GM19351 (cell line): ENCODE results near the gene C10orf62.
"Not testable (repeated sequence)": the region's sequence is repeated elsewhere in the genome, so short reads cannot be mapped to it uniquely, and the experiment has no call there.

Source experiments
- ATAC-seq: cut with Tn5 transposase; IDR thresholded peaks from one replicate; pipeline ENCODE4 v1.9.1; 2021; ENCODE audit warnings: mild to moderate bottlenecking, moderate library complexity; ENCODE audit not compliant: unreplicated experiment

C10orf62 gene

DNA sequence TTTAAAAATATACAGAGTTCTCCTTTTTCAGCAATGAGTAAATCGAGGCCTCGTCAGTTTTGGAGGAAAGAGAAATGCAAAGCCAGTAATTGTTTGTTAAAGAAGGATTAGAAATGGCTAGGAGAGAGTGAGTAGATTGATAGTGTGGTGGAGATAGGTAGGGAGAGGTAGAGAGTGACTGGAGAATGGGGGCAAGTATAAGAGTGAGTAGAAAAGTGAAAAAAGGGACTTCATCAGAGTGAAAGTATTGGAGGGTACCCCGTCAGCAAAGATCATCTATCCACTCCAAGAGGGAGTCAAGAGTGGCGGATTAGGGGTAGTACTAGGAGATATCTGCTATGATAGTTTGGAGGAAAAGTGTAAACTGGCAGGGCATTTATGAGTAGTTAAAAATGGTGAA lies 26.2 kb upstream of the C10orf62 start:
- ATAC-seq, result no peak

DNA sequence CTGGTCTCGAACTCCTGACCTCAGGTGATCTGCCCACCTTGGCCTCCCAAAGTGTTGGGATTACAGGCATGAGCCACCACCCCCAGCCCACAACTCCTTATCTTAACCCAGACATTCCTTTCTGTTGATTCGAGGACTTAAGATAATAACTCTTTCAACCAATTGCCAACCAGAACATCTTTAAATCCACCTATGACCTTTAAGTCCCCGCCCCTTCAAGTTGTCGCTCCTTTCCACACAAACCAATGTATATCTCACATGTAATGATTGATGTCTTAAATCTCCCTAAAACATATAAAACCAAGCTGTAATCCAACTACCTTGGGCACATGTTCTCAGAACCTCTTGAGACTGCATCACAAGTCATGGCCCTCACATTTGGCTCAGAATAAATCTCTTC lies 24.7 kb upstream of the C10orf62 start:
- ATAC-seq, result no peak

DNA sequence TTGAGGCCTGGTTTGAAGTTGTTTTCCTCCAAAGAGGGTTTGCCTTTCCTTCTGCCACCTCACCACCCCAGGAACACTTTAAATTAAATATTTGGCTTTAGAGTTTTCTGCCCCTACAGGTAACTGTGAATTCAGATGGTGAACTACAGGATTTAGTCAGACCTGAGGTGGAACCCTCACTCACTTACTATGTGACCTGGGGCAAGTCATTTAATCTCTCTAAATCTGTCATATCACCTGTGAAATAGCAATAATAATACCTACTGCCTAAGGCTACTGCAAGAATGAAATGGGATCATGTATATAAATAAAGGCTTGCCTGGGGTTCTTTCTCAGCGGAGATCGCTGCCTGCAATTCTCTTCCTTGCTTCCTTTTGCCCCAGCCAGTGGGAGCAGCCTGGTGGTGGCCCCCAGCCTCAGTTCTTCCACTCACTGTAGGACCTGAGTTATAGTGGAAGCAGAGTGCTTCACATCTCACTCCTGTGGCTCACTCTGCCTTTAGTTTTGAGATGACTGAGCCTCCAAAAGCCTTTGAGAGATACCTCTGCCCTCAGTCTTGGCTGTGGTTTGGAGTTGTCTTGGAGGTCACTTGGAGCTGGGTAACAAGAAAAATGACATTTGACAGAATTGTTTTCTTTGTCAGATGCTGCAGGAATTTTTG lies 23.1 kb upstream of the C10orf62 start:
- no peak for ATAC-seq

DNA sequence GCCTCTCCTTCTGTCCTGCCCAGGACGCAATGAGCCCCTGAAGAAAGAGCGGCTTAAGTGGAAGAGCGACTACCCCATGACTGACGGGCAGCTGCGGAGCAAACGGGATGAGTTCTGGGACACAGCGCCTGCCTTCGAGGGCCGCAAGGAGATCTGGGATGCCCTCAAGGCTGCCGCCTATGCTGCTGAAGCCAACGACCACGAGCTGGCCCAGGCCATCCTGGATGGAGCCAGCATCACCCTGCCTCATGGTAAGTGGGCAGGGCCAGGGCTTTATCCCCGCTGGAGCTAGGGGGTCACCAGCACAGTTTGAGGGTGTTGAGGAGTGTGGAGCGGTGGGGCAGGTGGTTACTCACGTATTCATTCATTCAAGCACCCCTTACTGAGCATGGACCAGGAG lies 21.6 kb upstream of the C10orf62 start:
- ATAC-seq, result no peak

DNA sequence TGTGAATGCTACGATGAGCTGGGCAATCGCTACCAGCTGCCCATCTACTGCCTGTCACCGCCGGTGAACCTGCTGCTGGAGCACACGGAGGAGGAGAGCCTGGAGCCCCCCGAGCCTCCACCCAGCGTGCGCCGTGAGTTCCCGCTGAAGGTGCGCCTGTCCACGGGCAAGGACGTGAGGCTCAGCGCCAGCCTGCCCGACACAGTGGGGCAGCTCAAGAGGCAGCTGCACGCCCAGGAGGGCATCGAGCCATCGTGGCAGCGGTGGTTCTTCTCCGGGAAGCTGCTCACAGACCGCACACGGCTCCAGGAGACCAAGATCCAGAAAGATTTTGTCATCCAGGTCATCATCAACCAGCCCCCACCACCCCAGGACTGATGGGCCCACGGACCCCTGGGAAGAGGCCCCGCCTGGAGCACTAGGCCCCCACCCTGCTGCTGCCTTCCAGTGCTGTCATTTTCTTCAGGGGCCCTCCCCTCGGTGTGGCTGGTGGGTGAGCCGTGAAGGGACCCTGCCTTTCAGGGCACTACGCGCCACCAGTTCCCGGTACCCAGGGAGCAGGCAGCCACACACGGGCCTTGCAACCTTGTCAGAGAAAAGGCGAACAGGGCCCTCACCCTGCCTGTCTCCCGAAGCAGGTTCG lies 19.3 kb upstream of the C10orf62 start:
- no peak for ATAC-seq

DNA sequence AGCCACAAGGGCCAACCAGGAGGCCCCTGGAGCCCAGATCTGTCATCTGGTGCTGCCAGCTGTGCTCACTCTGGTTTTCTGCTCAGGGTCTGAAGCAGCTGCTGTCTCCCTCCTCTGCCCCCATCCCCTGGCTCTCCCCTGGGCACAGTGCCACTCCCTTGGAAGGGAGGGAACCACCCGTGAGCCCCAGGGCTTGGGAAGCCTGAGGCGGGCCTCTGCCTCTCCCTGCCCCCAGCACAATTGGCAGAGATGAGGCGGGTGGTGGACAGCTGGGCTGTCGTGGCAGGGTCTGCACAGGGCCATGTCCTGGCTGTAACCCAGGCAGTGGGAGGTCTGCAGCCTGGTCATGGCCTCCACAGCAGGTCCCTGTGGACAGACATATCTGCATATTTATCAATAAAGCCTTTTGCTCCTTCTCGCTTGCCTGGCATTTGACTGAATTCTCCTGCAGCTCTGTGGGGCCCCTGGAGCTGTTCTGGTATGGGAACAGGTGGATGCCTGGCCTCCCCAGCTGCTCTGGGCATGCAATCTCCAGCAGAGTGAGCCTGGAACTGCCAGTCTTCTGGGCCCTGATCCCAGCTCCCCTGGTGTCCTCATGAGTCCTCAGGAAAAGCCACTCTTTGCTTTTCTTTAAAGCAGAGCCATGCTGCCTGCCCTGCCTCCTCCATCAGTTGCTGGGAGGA lies 18.6 kb upstream of the C10orf62 start:
- no peak for ATAC-seq

DNA sequence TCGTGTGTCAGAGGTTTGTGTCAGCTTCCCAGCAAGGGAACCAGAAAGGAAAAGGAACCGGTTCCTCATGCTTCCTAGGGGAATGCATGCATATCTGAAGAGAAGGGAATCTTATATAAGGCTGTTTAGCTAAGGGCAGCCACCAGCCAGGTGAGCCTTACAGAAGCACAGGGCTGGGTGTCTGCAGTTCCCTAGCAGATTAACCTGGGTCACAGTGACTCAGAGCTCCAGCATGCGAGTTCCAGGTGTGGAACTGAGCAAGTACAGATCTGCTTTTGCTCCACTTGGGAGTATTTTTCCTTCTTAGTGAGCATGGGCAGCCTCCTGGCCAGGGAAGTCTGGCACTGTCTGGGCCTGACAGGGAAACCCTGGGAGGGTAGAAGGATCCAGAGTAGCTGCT lies 17.9 kb upstream of the C10orf62 start:
- ATAC-seq, result no peak

DNA sequence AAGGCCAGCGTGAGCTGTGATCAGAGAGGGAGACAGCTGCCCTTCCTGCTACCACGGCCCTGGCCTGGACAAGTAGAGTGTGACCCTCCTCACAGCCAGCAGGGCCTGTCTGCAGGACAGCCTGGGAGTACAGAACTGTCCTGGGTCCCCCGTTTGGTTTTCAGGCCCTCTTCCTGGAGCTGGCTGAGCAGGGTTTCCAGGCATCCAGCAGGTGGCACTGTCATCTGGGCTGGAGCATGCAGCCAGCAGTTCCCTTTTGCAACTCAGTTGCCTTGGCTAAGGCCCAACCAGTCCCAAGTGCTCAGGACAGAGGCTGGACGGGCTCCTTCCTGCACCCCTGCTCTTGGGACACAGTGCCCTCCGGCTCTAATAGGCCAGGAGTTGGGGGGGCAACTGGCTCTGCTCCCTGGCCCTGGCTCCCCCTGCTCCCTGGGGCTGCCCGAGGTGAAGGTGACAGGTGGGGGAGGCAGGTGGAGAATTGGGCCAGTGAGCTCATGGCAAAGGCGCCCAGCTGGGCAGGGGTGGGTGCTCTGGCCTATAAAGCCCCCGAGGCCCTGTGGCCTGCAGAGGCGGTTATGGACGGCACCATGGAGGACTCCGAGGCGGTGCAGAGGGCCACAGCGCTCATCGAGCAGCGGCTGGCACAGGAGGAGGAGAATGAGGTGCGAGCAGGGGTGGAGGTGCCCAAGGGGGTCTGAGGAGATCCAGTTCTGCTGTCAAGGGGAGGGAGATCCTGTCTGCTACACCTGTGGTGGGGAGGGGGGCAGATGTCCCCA lies 17.1 kb upstream of the C10orf62 start, which contains the start of gene ANKRD2:
Gene ANKRD2 (plus strand): TSS at position 566 of the 776 bp plus-strand sequence. CDS start 10 bp downstream, at position 576.
- peak; percentile 77 for ATAC-seq

DNA sequence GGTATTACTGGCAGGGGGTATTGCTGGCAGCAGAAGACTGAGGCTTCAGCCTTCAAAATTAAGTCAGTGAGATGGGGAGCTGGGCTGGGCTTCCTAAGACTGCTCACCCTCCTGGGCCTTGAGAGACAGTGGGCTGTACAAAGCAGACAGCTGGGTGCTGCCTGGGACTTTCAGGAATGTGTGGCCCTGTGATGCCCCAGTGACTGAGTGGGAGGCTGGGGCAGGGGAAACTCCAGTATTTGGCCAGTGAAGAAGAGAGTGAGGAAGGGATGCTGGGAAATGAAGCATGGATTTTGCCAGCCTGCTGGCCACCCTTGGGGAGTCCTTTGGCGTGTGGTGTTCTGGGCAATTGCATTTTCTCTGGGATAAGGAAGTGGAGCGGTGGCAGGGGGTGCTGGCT lies 16.5 kb upstream of the C10orf62 start:
- no peak for ATAC-seq

DNA sequence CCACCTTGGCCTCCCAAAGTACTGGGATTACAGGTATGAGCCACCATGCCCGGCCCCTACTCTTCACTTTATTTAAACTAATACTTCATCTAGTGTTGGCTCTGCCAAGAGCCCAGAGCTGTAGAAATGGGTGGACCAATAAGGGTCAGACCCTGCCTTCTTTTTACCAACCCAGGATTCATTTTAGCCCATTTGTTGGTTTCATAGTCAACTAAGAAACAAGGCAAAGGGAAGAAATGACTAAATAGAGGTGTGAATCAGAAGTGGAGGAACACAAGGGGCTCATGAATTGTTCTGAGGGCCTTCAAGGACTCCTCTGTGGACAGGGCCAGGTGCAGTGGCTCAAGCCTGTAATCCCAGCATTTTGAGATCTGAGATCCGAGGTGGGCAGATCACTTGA lies 15.8 kb upstream of the C10orf62 start:
- ATAC-seq, result no peak

DNA sequence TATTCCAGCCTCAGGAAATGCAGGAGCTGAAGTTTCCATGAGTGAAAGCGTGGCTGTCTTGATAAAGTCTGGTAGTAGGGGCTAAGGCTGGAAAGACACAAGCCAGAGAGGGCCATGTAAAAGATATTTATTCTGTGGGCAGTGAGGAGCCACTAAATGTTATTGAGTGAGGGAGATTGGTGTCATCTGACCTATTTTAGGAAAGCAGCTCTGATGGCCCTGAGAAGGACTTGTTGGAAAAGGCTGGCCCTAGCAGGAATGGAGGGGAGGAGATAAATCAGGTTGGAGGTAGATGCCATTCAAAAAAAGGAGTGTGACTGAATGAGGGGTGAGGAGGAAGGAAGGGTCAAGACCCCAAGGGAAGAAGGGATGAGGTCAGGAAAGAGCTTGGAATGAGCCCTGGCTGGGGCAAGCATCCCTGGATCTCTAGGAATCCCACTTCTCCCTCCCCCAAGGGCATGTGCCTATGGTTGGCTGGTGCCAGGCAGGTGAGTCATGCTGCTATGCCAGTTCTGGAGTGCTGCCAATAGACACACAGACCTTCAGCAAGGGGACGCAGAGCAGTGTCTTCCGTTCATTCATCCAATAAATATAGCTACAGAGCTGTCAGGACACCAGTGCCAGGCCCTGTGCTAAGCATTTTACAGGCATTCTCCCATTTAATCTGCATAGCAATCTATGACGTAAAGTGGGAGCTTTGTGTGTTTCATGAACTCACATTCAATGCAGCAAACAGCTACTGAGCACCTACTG lies 15.0 kb upstream of the C10orf62 start:
- ATAC-seq, result no peak

DNA sequence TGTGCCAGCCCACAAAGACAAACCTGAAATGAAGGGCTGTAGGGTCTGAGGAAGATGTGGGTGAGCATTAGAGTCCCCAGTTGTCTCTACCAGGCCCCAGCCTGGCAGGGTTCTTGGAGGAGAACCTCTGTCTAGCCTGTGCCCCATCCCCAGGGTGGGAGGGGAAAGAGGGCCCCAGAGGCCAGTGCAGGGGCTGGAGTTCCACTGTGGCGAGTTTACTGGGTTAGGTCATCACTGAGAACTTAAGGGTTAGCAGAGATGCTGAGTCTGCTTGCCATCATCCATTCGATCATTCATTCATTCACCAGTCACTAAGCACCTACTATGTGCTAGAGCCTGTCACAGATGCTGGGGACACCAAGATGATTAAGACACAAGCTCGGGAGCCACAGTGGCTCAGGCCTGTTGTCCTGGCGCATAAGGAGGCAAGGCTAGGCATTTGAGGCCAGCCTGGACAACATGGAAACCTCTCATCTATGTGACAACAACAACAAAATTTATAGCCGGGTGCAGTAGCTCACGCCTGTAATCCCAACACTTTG lies 14.3 kb upstream of the C10orf62 start:
- no peak for ATAC-seq

DNA sequence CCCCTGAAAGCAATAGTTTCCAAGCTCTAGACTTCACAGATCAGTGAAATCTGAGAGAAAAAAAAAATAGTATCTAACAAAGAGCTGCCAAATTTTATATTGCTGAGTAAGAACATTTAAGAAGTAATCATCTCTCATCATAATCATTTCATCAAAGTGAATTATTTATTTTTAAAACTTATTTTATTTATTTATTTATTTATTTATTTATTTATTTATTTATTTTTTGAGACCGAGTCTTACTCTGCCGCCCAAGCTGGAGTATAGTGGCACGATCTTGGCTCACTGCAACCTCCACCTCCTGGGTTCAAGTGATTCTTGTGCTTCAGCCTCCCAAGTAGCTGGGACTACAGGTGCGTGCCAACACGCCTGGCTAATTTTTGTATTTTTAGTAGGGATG lies 13.0 kb upstream of the C10orf62 start:
- ATAC-seq, result not testable (repeated sequence)

DNA sequence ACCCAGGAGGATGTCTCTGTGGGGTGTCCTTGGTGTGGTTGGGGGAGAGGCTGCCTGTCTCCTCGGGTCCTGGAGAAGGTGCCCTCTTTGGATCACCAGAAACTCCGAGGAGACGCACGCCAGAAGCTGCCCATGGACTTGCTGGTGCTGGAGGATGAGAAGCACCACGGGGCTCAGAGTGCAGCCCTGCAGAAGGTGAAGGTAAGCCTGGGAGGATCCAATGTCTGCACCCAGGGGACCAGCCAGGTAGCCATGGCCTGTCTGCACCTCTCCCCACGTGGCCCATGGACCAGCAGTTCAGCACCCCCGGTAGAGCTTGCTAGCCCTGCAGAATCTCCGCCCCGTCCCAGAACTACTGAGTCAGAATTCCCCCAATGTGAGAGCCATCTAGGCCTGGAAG lies 11.8 kb upstream of the C10orf62 start:
- ATAC-seq, result no peak

DNA sequence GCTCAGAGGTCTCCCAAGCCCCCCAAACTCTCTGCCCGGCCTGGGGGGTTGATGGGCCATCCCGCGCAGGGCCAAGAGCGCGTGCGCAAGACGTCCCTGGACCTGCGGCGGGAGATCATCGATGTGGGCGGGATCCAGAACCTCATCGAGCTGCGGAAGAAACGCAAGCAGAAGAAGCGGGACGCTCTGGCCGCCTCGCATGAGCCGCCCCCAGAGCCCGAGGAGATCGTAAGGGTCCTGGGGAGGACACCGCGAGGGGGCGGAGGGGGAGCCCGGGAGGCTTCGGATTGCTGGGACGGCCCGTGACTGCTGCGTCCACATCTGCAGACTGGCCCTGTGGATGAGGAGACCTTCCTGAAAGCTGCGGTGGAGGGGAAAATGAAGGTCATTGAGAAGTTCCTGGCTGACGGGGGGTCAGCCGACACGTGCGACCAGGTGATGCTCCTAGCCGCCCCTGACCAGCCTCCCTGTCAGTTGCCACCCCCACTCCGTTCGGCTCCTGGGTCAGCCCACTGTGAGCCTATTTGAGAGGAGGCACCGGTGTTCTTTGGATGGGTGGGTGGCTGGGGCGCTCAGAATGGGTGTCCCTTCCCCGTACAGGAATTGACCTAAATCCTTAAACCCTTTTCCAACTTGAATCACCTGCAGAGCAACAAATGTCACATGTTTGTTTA lies 11.2 kb upstream of the C10orf62 start:
- ATAC-seq, result no peak

DNA sequence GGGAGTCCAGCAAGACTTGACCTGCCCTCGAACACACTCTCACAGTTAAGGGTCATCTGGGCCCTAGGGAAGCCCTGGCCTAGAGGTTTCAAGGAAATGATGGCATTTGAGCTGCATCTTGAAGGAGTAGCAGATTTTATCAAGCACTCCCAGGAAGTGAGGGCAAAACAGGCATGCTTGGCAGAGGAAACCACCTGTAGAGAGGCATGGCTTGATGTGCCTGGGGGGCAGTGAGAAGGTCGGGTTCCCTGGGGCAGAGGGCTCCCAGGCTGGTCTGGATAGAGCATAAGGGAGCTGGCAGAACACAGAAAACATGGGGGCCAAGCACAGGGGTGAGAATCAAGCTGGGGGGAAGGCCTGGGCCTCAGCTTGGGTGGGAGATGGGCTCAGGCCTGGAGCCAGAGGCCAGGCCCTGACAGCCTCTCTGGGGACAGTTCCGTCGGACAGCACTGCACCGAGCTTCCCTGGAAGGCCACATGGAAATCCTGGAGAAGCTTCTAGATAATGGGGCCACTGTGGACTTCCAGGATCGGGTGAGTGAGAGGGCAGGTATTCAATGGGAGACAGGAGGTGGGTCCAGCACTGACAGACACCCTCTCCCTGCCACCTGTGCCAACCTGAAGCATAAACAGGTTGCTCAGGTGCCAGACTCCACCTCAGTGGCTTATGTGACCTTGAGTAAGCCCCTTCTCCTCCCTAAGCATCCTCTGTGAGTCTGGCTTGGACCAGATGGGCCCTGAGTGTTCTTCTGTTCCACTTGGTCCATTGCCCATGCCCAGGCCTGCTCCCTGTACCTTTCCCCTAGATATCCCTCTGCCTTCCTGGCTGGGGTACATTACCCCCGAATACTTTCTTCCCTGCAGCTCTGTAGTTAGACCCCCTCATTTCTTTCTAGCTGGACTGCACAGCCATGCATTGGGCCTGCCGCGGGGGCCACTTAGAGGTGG lies 8.8 kb upstream of the C10orf62 start:
- no peak for ATAC-seq

DNA sequence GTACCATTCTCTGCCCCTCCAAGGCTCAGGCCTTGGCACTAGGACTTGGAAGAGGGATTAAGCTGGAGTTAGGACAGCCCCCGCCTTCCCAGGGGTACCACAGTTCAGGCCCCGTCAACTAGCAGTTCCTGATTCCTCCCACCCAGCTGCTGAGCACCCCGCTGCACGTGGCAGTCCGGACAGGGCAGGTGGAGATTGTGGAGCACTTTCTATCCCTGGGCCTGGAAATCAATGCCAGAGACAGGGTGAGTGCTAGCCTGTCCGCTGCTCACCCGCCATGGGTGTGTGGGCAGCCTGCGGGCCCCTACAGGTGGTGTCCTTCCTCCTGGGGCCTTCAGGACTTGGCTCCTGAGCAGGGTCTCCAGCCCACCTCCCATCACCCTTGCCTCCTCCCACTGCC lies 7.4 kb upstream of the C10orf62 start:
- ATAC-seq, result no peak

DNA sequence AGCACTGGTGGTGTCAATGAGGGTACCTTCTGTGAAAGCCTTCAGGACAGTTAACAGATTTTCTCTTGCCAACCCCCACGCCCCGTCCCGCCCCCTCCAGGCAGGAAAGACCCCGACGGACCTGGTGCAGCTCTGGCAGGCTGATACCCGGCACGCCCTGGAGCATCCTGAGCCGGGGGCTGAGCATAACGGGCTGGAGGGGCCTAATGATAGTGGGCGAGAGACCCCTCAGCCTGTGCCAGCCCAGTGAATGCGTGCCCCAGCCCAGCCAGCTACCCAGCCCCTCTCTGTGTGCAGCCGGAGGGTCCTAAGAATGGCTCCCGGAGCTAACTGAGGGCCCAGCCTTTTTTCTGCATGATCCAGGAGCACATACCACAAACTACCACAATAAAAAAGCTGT lies 6.0 kb upstream of the C10orf62 start:
- no peak for ATAC-seq
